H9 (cell line): Measurements from ENCODE around the gene CAPN14. TPM values are rescaled to one million over a fixed set of nuclear protein-coding genes. Genes with fewer than 3 reads are reported as not detected.

Experiments used
- DNase-seq: peaks from one replicate; pipeline ENCODE4 v3.0.0-alpha.2; 2017
- H2AFZ ChIP-seq: one replicate; pipeline ENCODE4 v1.6.1; 2013; ENCODE audit warnings: mild to moderate bottlenecking, low read length, control low read depth, moderate library complexity
- H2AK5ac ChIP-seq: 2 replicates; pipeline ENCODE4 v1.6.1; 2013; ENCODE audit warnings: low read length, control low read depth, mixed read lengths; ENCODE audit not compliant: insufficient read length
- H2BK120ac ChIP-seq: one replicate; pipeline ENCODE4 v1.6.1; 2013; ENCODE audit warnings: low read depth, mild to moderate bottlenecking, low read length, control low read depth, inconsistent platforms; ENCODE audit not compliant: poor library complexity, severe bottlenecking
- H2BK12ac ChIP-seq: 2 replicates; pipeline ENCODE4 v1.6.1; 2013; ENCODE audit warnings: low read length, control low read depth, mixed read lengths, low read depth; ENCODE audit not compliant: insufficient read length
- H2BK15ac ChIP-seq: 2 replicates; pipeline ENCODE4 v1.6.1; 2013; ENCODE audit warnings: low read depth, low read length, control low read depth
- H2BK20ac ChIP-seq: one replicate; pipeline ENCODE4 v1.6.1; 2013; ENCODE audit warnings: low read depth, mild to moderate bottlenecking, low read length, control low read depth, inconsistent platforms; ENCODE audit not compliant: poor library complexity, severe bottlenecking
- H2BK5ac ChIP-seq: 2 replicates; pipeline ENCODE4 v1.6.1; 2013; ENCODE audit warnings: low read length, control low read depth, mixed read lengths; ENCODE audit not compliant: insufficient read length
- H3K14ac ChIP-seq: 2 replicates; pipeline ENCODE4 v1.6.1; 2013; ENCODE audit warnings: low read length, control low read depth; ENCODE audit not compliant: insufficient read depth
- H3K18ac ChIP-seq: 2 replicates; pipeline ENCODE4 v1.6.1; 2013; ENCODE audit warnings: low read depth, mild to moderate bottlenecking, mixed read lengths, low read length, control low read depth; ENCODE audit not compliant: insufficient read length
- H3K23ac ChIP-seq: 2 replicates; pipeline ENCODE4 v1.6.1; 2013; ENCODE audit warnings: low read length, control low read depth, mixed read lengths, low read depth; ENCODE audit not compliant: insufficient read length
- H3K23me2 ChIP-seq: 2 replicates; pipeline ENCODE4 v1.6.1; 2013; ENCODE audit warnings: low read depth, mild to moderate bottlenecking, mixed read lengths, low read length, control low read depth; ENCODE audit not compliant: insufficient read length, poor library complexity, severe bottlenecking
- H3K27ac ChIP-seq: 2 replicates; pipeline ENCODE4 v1.5.1; 2013; ENCODE audit warnings: low read length, control low read depth, mixed read lengths, low read depth; ENCODE audit not compliant: insufficient read length
- H3K27me3 ChIP-seq: 2 replicates; pipeline ENCODE4 v1.6.1; 2013; ENCODE audit warnings: low read length, control low read depth, inconsistent platforms; ENCODE audit not compliant: insufficient read depth
- H3K4ac ChIP-seq: 2 replicates; pipeline ENCODE4 v1.6.1; 2013; ENCODE audit warnings: low read depth, mild to moderate bottlenecking, control low read depth, inconsistent platforms, low read length, moderate library complexity
- H3K4me1 ChIP-seq: 2 replicates; pipeline ENCODE4 v1.6.1; 2013; ENCODE audit warnings: low read length, control low read depth, inconsistent platforms; ENCODE audit not compliant: insufficient read depth
- H3K4me2 ChIP-seq: 2 replicates; pipeline ENCODE4 v1.6.1; 2013; ENCODE audit warnings: low read length, control low read depth, mixed read lengths; ENCODE audit not compliant: insufficient read length, insufficient read depth
- H3K56ac ChIP-seq: 2 replicates; pipeline ENCODE4 v1.6.1; 2013; ENCODE audit warnings: low read depth, mild to moderate bottlenecking, mixed read lengths, low read length, control low read depth; ENCODE audit not compliant: insufficient read length
- H3K79me1 ChIP-seq: 2 replicates; pipeline ENCODE4 v1.6.1; 2013; ENCODE audit warnings: low read depth, mild to moderate bottlenecking, moderate library complexity, low read length, control low read depth, inconsistent platforms; ENCODE audit not compliant: insufficient read depth, poor library complexity, severe bottlenecking
- H3K79me2 ChIP-seq: 2 replicates; pipeline ENCODE4 v1.6.1; 2013; ENCODE audit warnings: low read length, control low read depth, inconsistent platforms; ENCODE audit not compliant: insufficient read depth
- H3K9ac ChIP-seq: 2 replicates; pipeline ENCODE4 v1.6.1; 2013; ENCODE audit warnings: low read length, control low read depth, mixed read lengths; ENCODE audit not compliant: insufficient read length; ENCODE audit errors: extremely low read depth
- H3K9me3 ChIP-seq: one replicate; pipeline ENCODE4 v1.6.1; 2013; ENCODE audit warnings: low read depth, low read length, inconsistent platforms; ENCODE audit not compliant: control insufficient read depth
- H3T11ph ChIP-seq: one replicate; pipeline ENCODE4 v1.6.1; 2013; ENCODE audit warnings: mild to moderate bottlenecking, low read length, control low read depth, inconsistent platforms
- H4K20me1 ChIP-seq: one replicate; pipeline ENCODE4 v1.6.1; 2013; ENCODE audit not compliant: control insufficient read depth, insufficient read length, insufficient read depth
- H4K5ac ChIP-seq: 2 replicates; pipeline ENCODE4 v1.6.1; 2013; ENCODE audit warnings: low read depth, mild to moderate bottlenecking, mixed read lengths, low read length, control low read depth; ENCODE audit not compliant: insufficient read length
- H4K8ac ChIP-seq: replicated peaks from 2 replicates; pipeline ENCODE4 v1.6.1; 2013; ENCODE audit warnings: low read length, control low read depth, mixed read lengths, low read depth; ENCODE audit not compliant: insufficient read length
- H4K91ac ChIP-seq: 2 replicates; pipeline ENCODE4 v1.6.1; 2013; ENCODE audit warnings: low read depth, mild to moderate bottlenecking, moderate library complexity, mixed read lengths, low read length, control low read depth; ENCODE audit not compliant: insufficient read length
- H3K27ac Mint-ChIP-seq, 3 experiments: 2 replicates in 2 of 3; 3 replicates in 1 of 3; pipeline ENCODE4 v1.8.0; 2020 to 2021; ENCODE audit warnings: mixed read lengths in 3 of 3, mild to moderate bottlenecking in 1 of 3, moderate library complexity in 1 of 3
- H3K27me3 Mint-ChIP-seq: 2 replicates; pipeline ENCODE4 v1.8.0; 2021; ENCODE audit warnings: low read depth, mild to moderate bottlenecking, moderate library complexity, mixed read lengths
- H3K36me3 Mint-ChIP-seq, 3 experiments: 2 replicates in 2 of 3; 3 replicates in 1 of 3; pipeline ENCODE4 v1.8.0; 2020 to 2021; ENCODE audit warnings: low read depth in 3 of 3, mixed read lengths in 3 of 3; ENCODE audit not compliant: insufficient read depth in 1 of 3
- H3K4me1 Mint-ChIP-seq, 2 experiments: 2 replicates each; pipeline ENCODE4 v1.8.0; 2020; ENCODE audit warnings: mixed read lengths in 2 of 2
- H3K4me3 Mint-ChIP-seq, 2 experiments: 2 replicates in 1 of 2; 3 replicates in 1 of 2; pipeline ENCODE4 v1.8.0; 2020 to 2021; ENCODE audit warnings: mild to moderate bottlenecking in 2 of 2, mixed read lengths in 2 of 2, moderate library complexity in 1 of 2
- H3K9me3 Mint-ChIP-seq, 2 experiments: 2 replicates in 1 of 2; 3 replicates in 1 of 2; pipeline ENCODE4 v1.8.0; 2020; ENCODE audit warnings: mild to moderate bottlenecking in 2 of 2, mixed read lengths in 2 of 2, moderate library complexity in 1 of 2
- WGBS: extraction: QIAGEN DNeasy Blood & Tissue Kit; methylation state at CpG from one replicate; pipeline ENCODE4 v1.1.7; 2013; ENCODE audit warnings: missing lambda C conversion rate, low lambda C conversion rate, mixed read lengths; ENCODE audit not compliant: insufficient read length; ENCODE audit errors: extremely low coverage; 5-methylcytosine and 5-hydroxymethylcytosine counted together
- total RNA-seq: library from RNA; stranded (reverse); gene quantifications from 2 replicates; pipeline ENCODE4 v1.2.1, GENCODE V29; 2021
- TF ChIP-seq, protein P1 (sequence below): fragments of 200-600 bp; sonication (generic); conservative IDR thresholded peaks from 3 replicates; pipeline ENCODE4 v1.8.0; 2021; ENCODE audit warnings: antibody characterized with exemption, mild to moderate bottlenecking

CAPN14 gene
- total RNA-seq, 1 experiment from 2014 or later = 0.09 TPM

DNA sequence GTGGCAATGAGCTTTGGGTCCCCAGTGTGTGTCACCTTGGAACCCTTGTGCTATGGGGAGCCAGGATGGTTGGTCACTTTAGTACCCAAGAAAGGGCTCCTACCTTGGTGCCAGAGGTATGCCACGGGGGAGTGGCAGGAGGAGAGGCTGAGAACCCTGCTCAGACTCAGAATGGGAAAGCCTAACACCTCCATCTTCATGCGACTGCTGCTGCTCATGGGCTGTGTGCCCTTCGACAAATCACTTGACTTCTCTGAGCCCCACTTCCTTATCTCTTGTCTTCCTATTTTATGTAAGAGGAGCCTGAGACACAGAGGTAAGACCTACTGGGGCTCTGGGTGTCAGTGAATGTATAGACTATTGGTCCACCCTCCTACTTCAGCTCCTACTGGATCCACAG is 41.8 kb upstream of the CAPN14 start:
- no peak overlapping the region for H3K4ac ChIP-seq
- H3K4me1 ChIP-seq = no peaks in the 10 kb centered on the region
- H3K9me3 Mint-ChIP-seq = no peaks in the 10 kb centered on the region
- H2BK5ac ChIP-seq = no peak overlapping the region
- no peaks in the 10 kb centered on the region for H3K23me2 ChIP-seq
- H3K27ac ChIP-seq = no peak overlapping the region
- no peak overlapping the region for H3T11ph ChIP-seq
- H3K9ac ChIP-seq = no peak overlapping the region
- no peak overlapping the region for H3K27ac Mint-ChIP-seq
- peaks cover 26 to 28% of the 10 kb centered on the region in 2 experiments for H3K4me1 Mint-ChIP-seq
- H3K18ac ChIP-seq = no peak overlapping the region
- peaks cover 5 to 8% (median 5%) of the 10 kb centered on the region in 3 experiments; a peak in 6 of 7 replicates for H3K36me3 Mint-ChIP-seq
- no peaks in the 10 kb centered on the region for H3K79me2 ChIP-seq
- no peaks in the 10 kb centered on the region for H3K27me3 ChIP-seq
- TF ChIP-seq, protein P1, sequence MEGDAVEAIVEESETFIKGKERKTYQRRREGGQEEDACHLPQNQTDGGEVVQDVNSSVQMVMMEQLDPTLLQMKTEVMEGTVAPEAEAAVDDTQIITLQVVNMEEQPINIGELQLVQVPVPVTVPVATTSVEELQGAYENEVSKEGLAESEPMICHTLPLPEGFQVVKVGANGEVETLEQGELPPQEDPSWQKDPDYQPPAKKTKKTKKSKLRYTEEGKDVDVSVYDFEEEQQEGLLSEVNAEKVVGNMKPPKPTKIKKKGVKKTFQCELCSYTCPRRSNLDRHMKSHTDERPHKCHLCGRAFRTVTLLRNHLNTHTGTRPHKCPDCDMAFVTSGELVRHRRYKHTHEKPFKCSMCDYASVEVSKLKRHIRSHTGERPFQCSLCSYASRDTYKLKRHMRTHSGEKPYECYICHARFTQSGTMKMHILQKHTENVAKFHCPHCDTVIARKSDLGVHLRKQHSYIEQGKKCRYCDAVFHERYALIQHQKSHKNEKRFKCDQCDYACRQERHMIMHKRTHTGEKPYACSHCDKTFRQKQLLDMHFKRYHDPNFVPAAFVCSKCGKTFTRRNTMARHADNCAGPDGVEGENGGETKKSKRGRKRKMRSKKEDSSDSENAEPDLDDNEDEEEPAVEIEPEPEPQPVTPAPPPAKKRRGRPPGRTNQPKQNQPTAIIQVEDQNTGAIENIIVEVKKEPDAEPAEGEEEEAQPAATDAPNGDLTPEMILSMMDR = no peak
- H4K91ac ChIP-seq = no peak overlapping the region
- no peak overlapping the region for H2AFZ ChIP-seq
- H3K14ac ChIP-seq = no peak overlapping the region; the same call in 1 of the 2 replicates
- H4K8ac ChIP-seq = no peak overlapping the region
- H2BK12ac ChIP-seq = no peak overlapping the region
- H2BK15ac ChIP-seq = no peak overlapping the region
- H2BK20ac ChIP-seq = no peak overlapping the region
- no peak overlapping the region for H3K23ac ChIP-seq
- no peaks in the 10 kb centered on the region for H4K20me1 ChIP-seq
- H3K79me1 ChIP-seq = no peaks in the 10 kb centered on the region
- WGBS = no CpG with 5 or more reads among the region's 3 CpGs
- no peaks in the 10 kb centered on the region for H3K9me3 ChIP-seq
- H3K56ac ChIP-seq = no peak overlapping the region
- H3K4me2 ChIP-seq = no peak overlapping the region
- DNase-seq = no peak
- no peak overlapping the region for H2BK120ac ChIP-seq
- H3K27me3 Mint-ChIP-seq = no peaks in the 10 kb centered on the region
- no peak overlapping the region for H2AK5ac ChIP-seq
- H3K4me3 Mint-ChIP-seq = no peak overlapping the region
- H4K5ac ChIP-seq = no peak overlapping the region
